ENCODE measurements around the gene DDX43.

The DDX43 gene

GRCh38 chr6:73421534-73421933 is 26.9 kb downstream of the DDX43 start:
- no peaks in the 10 kb centered on the region for H3K36me3 Mint-ChIP-seq (ENCODE audit: low read depth)
- no peaks in the 10 kb centered on the region for H3K9me3 Mint-ChIP-seq
- H3K4me3 Mint-ChIP-seq, result no peak overlapping the region
- TF ChIP-seq CTCF (IDR thresholded peaks at IDR 0.05), result no peak
- peaks cover 3% of the 10 kb centered on the region for H3K27me3 Mint-ChIP-seq (ENCODE audit: low read depth, poor library complexity)
- DNase-seq, result no peak
- H3K27ac Mint-ChIP-seq, result no peak overlapping the region
- no peaks in the 10 kb centered on the region for H3K4me1 Mint-ChIP-seq

- H3K4me3 Mint-ChIP-seq, result no peak overlapping the region
- no peak for TF ChIP-seq CTCF (IDR thresholded peaks at IDR 0.05)
- H3K4me1 Mint-ChIP-seq, result no peaks in the 10 kb centered on the region
- H3K36me3 Mint-ChIP-seq (ENCODE audit: low read depth), result no peaks in the 10 kb centered on the region
- no peak for DNase-seq
- no peak overlapping the region for H3K27ac Mint-ChIP-seq
- H3K27me3 Mint-ChIP-seq (ENCODE audit: low read depth, poor library complexity), result no peaks in the 10 kb centered on the region
- H3K9me3 Mint-ChIP-seq, result no peaks in the 10 kb centered on the region
These were observed 40.6 kb downstream of the DDX43 start for GRCh38 chr6:73435236-73435635.

- no peaks in the 10 kb centered on the region for H3K4me1 Mint-ChIP-seq
- DNase-seq, result no peak
- no peak for TF ChIP-seq CTCF (IDR thresholded peaks at IDR 0.05)
- no peak overlapping the region for H3K27ac Mint-ChIP-seq
- H3K36me3 Mint-ChIP-seq (ENCODE audit: low read depth), result no peaks in the 10 kb centered on the region
- H3K9me3 Mint-ChIP-seq, result no peaks in the 10 kb centered on the region
- no peak overlapping the region for H3K4me3 Mint-ChIP-seq
- no peaks in the 10 kb centered on the region for H3K27me3 Mint-ChIP-seq (ENCODE audit: low read depth, poor library complexity)
These were observed 48.9 kb downstream of the DDX43 start for GRCh38 chr6:73443555-73443954.

- Mint-ChIP-seq H3K36me3 (ENCODE audit: low read depth) (no peaks in the 10 kb centered on the region), H3K9me3 (peaks cover 20% of the 10 kb centered on the region), H3K4me3 (peak overlapping the region; percentile 60), H3K4me1 (no peaks in the 10 kb centered on the region), H3K27me3 (ENCODE audit: low read depth, poor library complexity) (peaks cover 55% of the 10 kb centered on the region), H3K27ac (no peak overlapping the region)
- peak; percentile 34 for DNase-seq
- TF ChIP-seq CTCF (IDR thresholded peaks at IDR 0.05), result no peak
These were observed 56.8 kb downstream of the DDX43 start for GRCh38 chr6:73451223-73452106.

- Mint-ChIP-seq H3K4me1 (no peaks in the 10 kb centered on the region), H3K27ac (no peak within 1 kb of the TSS), H3K36me3 (ENCODE audit: low read depth) (no peaks in the 10 kb centered on the region), H3K9me3 (peaks cover 20% of the 10 kb centered on the region), H3K4me3 (peak within 1 kb of the TSS; percentile 60), H3K27me3 (ENCODE audit: low read depth, poor library complexity) (peaks cover 58% of the 10 kb centered on the region)
- DNase-seq, result no peak
- TF ChIP-seq CTCF (IDR thresholded peaks at IDR 0.05), result no peak
These were observed 57.5 kb downstream of the DDX43 start, which contains the start of gene CGAS for GRCh38 chr6:73452107-73452461. Gene CGAS (minus strand): TSS chr6:73452297. CDS start chr6:73452181, 116 bp downstream.
